HG02642 (cell line): Measurements from ENCODE around the gene FBXO3.

Experiments used
- ATAC-seq: cut with Tn5 transposase; IDR thresholded peaks from one replicate; pipeline ENCODE4 v1.9.1; 2021; ENCODE audit warnings: mild to moderate bottlenecking; ENCODE audit not compliant: unreplicated experiment, poor library complexity

FBXO3 gene

DNA sequence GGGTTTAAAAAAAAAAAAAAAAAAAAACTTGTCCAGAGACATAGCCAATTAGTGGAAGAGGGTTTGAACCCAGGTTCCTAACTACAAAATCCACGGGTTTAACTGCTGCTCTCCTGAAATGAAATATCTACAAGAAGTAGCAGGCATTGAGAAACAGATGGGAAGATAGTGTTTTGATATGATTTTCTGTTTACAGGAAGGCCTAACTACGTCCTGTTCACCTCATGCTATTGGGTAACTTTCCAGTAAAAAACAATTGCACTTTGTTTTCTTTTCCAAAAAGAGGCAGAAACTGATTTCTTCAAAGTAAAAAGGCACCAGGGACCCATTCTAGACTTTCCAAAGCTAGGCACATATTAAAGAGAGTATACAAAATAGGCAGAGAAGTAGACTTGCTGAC lies 67.8 kb downstream of the FBXO3 start:
- ATAC-seq, result no peak

DNA sequence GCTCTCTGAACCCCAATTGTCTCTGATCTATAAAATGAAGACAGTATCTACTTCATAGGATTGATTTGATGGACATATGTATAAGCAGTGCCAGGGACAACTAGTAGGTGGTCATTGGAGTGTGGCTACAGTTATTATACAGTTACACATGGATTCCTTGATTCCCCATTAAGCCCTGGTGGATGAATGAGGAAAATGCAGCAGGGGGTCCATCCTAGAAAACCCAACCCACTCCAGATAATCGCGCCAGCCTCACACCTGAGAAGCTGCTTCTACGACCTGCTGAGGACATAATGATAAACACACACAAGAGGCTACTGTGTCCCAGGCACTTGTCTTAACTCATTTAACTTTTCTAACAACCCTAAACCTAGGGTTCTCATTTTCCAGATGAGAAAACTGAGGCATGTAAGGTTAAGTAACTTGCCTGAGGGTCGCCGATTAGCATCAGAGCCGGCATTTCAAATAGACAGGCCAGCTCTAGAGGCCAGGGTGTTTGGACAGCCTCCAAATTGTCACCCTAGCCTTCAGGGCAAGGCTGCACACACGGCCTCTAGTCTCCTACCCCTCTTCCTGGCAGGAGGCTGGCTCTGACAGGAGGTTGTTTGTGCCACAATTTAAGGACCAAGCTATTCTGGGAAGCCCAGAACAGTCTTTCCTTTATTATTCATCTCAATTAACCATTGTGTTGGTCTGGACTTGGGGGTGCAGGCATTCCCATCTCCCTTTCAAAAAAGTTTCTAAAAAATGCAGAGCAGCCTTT lies 69.9 kb downstream of the FBXO3 start:
- ATAC-seq, result no peak

GRCh38 chr11:33703788-33704187 lies 70.5 kb downstream of the FBXO3 start:
- ATAC-seq, result no peak

- no peak for ATAC-seq
Observed at GRCh38 chr11:33703234-33703633, 71.1 kb downstream of the FBXO3 start.

DNA sequence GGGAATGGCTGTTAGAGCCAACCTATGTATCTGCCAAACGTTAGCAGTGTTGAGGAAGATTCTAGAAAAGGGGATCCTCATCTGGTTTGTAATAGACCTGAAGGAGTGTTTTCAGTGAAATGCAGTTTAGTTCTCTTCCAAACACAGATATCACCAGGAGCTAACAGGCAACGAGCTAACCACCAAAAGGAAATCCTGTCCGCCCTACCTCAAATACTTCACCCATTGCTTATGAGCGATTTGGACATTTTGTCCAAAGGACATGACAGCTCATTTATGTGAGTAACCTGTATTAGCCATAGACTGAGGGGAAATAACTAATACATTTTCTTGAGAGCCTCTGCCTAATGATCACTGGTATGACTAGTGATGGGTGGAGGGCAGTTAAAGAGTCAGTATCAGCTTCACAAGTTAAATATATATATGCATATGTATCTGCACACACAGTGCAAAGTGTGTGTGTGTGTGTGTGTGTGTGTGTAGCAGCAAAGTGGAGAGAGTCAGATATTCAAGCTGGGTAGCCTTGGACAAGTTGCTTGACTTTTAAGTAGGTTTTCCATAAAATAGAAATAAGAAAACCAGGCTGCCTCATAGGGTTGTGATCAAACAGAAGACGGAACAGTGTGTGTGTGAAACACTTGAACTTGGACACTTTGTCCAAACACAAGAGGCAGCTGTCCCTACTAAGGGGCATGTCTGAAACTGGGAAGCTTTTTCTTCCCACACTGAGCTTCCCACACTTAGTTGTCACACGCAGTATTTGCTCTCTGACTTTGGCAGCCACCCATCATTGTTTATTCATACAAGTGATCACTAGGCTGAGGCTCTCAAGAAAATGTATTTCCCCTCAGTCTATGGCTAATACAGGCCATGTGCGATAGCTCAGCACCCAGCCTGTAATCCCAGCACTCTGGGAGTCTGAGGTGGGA lies 72.8 kb downstream of the FBXO3 start:
- no peak for ATAC-seq

- ATAC-seq, result peak; percentile 97
Observed at GRCh38 chr11:33700502-33701271, 73.6 kb downstream of the FBXO3 start, which contains the start of gene C11orf91. Gene C11orf91, minus strand, starts transcription at chr11:33700826. Its CDS starts 86 bp downstream, at chr11:33700740.

- ATAC-seq, result no peak
Observed at GRCh38 chr11:33700063-33700501, 74.2 kb downstream of the FBXO3 start.

DNA sequence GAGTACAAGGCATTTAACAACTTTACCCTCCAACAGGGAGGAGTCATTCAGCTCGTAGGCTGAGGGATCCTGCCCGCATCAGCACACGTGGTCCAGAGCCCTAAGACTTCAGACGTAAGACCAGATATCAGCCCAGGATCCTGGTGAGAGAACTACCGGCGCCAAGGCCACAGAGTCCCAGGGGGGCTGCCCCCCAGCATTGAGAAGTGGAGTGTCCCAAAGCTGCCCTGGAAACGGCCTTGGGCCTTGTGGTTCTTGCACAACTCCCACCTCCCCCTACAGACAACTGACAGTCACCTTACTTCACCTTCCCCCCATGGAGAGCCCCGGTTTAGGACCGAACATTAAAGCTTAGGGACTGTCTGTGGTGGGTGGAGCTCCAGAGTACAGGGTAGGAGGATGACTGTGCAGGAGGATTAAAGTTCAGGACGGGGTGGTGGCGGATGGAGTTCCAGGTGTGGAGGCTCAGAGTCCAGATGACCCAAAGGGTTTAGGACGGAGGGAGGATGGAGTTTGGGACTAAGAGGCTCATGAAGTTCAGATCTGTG lies 74.7 kb downstream of the FBXO3 start:
- ATAC-seq, result no peak

- no peak for ATAC-seq
Observed at GRCh38 chr11:33698921-33699320, 75.4 kb downstream of the FBXO3 start.

GRCh38 chr11:33697997-33698396 lies 76.3 kb downstream of the FBXO3 start:
- no peak for ATAC-seq

DNA sequence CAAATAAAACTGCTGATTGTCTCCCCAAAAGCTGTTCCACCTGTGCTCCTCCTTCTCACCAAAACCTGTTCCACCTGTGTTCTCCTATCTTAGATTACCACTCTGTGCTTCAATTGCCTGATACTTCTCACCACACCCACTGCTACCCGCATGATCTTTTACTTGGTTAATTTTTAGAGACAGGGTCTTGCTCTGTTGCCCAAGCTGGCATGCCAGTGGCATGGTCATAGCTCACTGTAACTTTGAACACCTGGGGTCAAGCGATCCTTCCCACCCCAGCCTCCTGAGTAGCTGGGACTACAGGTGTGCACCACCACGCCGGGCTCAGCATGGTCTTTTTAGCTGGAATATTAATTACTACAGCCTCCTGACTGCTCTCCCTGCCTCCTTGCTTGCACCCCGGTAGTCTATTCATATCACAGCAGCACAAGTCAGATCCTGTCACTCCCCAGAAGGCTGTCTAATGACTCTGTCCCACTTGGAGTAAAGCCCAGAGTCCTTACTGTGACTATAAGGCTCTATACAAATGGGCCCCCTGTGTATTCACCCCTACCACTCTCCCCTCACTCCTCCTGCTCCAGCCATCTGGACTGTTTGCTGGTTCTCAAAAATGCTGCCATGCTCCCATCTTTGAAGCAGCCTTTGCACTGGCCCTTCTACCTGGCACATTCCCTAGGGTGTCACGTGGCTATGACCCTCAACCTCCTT lies 77.2 kb downstream of the FBXO3 start:
- ATAC-seq, result no peak

GRCh38 chr11:33696411-33696810 lies 77.9 kb downstream of the FBXO3 start:
- no peak for ATAC-seq

DNA sequence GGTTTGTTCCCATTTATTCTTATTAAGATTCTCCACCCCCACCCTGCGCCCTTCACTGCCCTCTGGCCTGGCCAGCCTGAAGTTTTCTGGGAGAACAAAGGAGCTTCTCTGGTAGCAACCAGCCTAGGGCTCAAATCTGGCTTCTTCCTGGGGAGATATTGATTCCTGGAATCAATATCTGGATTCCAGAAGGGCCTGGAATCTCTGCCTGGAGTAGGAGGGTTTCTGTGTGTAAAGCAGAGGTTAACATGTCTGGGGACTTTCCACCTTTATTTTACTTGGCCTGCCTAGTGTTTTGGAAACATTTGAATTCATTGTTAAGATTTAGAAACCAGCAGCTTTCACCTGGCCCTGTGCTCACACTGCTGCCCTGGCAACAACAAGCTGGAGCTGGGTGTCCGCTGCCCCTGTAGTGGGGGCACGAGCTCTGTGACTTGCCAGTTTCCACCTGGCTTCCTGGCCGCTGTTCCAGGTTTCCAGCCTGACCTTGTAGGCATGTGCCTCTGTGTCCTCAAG lies 79.2 kb downstream of the FBXO3 start:
- no peak for ATAC-seq

DNA sequence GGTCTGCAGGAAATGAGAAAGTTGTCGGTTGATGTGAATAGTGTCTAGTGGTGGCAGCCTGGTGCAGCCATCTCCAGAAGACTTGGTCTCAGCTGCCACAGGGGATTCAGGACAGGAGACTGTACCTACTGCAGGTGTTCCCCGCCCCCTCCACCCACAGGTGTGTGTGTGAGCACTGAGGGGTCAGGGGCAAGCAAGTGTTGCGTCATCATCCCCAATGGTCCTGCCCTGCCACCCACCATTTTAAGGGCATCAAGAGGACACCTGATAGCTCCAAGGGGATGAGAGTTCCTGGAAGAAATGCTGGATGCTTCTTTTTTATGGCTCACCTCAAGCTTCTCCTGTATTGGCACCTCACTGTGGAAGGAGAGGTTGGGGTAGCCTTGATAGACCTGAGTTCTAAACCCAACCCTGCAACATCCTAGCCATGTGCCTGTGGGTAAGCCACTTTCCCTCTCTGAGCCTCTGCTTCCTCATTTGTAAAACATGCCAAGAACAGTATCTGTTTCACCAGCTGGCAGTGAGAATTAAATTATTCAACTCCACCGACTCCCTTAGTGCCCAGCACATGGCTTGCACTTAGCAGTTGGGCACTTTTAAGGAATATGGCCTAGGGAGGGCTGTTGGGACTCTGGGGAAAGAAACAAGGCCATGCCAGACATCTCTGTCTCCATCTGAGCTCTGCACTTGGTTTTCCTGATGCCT lies 79.8 kb downstream of the FBXO3 start:
- no peak for ATAC-seq

GRCh38 chr11:33692541-33692940 lies 81.8 kb downstream of the FBXO3 start:
- no peak for ATAC-seq

DNA sequence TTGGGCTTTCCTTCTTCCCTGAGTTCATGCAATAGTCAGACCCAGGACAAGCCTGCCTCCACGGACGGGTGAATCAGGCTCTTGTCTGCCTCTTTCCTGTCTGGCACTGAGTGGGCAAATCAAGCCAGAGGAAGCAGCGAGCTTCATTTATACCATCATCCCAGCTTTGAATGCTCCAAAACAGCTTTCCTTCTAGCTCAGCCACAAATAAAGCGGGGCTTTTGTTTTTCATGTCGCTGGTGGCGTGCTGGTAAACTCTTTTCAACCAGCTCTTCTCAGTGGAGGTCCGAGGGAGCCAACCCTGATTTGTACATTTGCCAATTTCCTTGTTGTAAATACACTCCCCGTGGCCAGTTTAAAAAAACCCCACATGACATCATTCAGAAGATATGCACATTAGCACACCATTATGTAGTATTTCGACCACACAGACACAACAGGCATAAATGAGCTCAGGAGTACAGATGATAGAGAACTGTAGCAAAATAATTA lies 82.3 kb downstream of the FBXO3 start:
- no peak for ATAC-seq

DNA sequence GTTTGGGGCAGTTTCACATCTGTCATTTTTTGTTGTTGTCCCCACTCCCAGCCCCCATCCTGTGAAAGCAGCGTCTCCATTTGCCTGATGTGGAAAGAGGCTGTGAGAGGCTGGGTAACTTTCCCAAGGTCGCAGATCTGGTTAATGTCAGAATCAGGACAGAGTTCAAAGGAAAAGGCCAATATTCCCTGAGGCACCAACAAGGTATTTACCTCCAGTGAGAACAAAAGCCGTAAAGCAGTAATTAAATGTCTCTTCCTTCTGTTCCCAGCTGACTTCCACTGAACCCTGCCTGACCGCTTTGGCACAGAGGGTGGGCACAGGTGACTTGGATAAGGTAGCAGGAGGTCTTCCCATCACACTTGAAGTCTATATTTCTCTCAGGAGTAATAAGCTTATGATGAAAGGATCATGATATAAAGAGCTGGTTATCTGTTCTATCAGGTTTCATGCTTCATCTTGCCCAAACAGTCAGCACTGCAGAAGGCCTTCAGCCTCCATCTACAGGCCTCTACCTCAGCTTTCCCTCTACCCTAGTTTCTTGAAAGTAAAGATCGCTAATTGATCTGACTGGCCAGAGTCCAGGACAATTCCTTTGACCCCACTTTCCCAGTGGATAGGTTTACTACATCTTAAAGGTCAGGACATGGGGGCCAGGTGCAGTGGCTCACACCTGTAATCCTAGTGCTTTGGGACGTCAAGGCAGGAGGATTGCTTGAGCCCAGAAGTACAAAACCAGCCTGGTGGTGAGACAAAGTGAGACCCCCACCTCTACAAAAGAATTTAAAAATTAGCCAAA lies 83.1 kb downstream of the FBXO3 start:
- no peak for ATAC-seq
